ENCODE measurements around the gene ETV5. TPM values are rescaled to one million over a fixed set of nuclear protein-coding genes. Genes with fewer than 3 reads are reported as not detected.

Gene ETV5
- total RNA-seq, 4 donors from 2014 or later, result 5.9 to 15.5 (median 9.7) TPM

GRCh38 chr3:186105543-186105942 lies 3.3 kb downstream of the ETV5 start:
- TF ChIP-seq EP300 (IDR thresholded peaks at IDR 0.05) (no peak), POLR2A (IDR thresholded peaks at IDR 0.05) (no peak), POLR2AphosphoS5 (IDR thresholded peaks at IDR 0.05) (no peak)
- TF ChIP-seq, protein P1, sequence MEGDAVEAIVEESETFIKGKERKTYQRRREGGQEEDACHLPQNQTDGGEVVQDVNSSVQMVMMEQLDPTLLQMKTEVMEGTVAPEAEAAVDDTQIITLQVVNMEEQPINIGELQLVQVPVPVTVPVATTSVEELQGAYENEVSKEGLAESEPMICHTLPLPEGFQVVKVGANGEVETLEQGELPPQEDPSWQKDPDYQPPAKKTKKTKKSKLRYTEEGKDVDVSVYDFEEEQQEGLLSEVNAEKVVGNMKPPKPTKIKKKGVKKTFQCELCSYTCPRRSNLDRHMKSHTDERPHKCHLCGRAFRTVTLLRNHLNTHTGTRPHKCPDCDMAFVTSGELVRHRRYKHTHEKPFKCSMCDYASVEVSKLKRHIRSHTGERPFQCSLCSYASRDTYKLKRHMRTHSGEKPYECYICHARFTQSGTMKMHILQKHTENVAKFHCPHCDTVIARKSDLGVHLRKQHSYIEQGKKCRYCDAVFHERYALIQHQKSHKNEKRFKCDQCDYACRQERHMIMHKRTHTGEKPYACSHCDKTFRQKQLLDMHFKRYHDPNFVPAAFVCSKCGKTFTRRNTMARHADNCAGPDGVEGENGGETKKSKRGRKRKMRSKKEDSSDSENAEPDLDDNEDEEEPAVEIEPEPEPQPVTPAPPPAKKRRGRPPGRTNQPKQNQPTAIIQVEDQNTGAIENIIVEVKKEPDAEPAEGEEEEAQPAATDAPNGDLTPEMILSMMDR (IDR thresholded peaks at IDR 0.05), result no peak

DNA sequence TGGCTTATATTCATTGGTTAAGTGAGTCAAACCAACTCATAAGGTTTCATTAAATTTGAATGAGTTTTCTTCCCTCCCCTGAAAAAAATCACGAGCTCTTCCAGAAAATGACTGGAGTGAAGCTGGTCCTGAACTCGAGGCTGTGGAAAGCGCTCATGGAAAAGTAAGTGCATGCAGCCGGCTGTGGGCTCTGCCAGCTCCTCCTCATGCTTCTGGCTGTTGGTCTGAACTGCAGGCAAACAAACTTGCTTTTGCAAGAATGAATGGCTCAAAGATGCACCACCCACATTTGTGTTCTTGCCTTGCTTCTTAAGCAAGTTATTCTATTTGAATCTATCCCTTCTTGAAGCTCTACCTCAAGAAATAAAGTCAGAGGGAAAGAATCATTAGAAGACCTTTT lies 6.2 kb downstream of the ETV5 start:
- TF ChIP-seq, protein P1 (IDR thresholded peaks at IDR 0.05), result no peak
- TF ChIP-seq EP300 (IDR thresholded peaks at IDR 0.05), result no peak
- TF ChIP-seq POLR2A (IDR thresholded peaks at IDR 0.05), result no peak
- no peak for TF ChIP-seq POLR2AphosphoS5 (IDR thresholded peaks at IDR 0.05)
- 70 to 79% methylated on average over 2 to 4 of the region's 4 CpGs for WGBS, 2 donors (ENCODE audit: low coverage in 1 of 2)
- no peak overlapping the region for H3K4me3 ChIP-seq
- no peak overlapping the region for H3K27ac ChIP-seq
- ATAC-seq, result peak; percentile 34
- no peaks in the 10 kb centered on the region for H3K36me3 ChIP-seq
- H3K9me3 ChIP-seq, result no peaks in the 10 kb centered on the region
- H3K4me1 ChIP-seq, result peaks cover 0 to 27% (median 10%) of the 10 kb centered on the region in 3 donors
- no peaks in the 10 kb centered on the region for H3K27me3 ChIP-seq

More at GRCh38 chr3:186105543-186105942, 3.3 kb downstream of the ETV5 start:
- 71 to 89% methylated on average over 5 to 6 of the region's 6 CpGs for WGBS, 2 donors (ENCODE audit: low coverage in 1 of 2)
- no peaks in the 10 kb centered on the region for H3K27me3 ChIP-seq
- no peak overlapping the region for H3K4me3 ChIP-seq
- no peak overlapping the region for H3K27ac ChIP-seq
- H3K9me3 ChIP-seq, result no peaks in the 10 kb centered on the region
- H3K36me3 ChIP-seq, result no peaks in the 10 kb centered on the region
- peaks cover 3 to 32% (median 4%) of the 10 kb centered on the region in 3 donors for H3K4me1 ChIP-seq
- ATAC-seq, result no peak

GRCh38 chr3:186100398-186100797 lies 8.5 kb downstream of the ETV5 start:
- WGBS, 2 donors (ENCODE audit: low coverage in 1 of 2), result 79 to 84% methylated on average over 3 of the region's 3 CpGs
- no peaks in the 10 kb centered on the region for H3K27me3 ChIP-seq
- ATAC-seq, result no peak
- peaks cover 4 to 31% (median 16%) of the 10 kb centered on the region in 3 donors for H3K4me1 ChIP-seq
- no peaks in the 10 kb centered on the region for H3K9me3 ChIP-seq
- H3K27ac ChIP-seq, result no peak overlapping the region
- TF ChIP-seq EP300 (IDR thresholded peaks at IDR 0.05), result no peak
- no peak overlapping the region for H3K4me3 ChIP-seq
- H3K36me3 ChIP-seq, result no peaks in the 10 kb centered on the region

GRCh38 chr3:186099178-186099577 lies 9.7 kb downstream of the ETV5 start:
- H3K4me3 ChIP-seq, result no peak overlapping the region
- peaks cover 4 to 31% (median 16%) of the 10 kb centered on the region in 3 donors for H3K4me1 ChIP-seq
- 58 to 63% methylated on average over 3 of the region's 5 CpGs for WGBS, 2 donors (ENCODE audit: low coverage in 1 of 2)
- ATAC-seq, result no peak
- TF ChIP-seq POLR2AphosphoS5 (IDR thresholded peaks at IDR 0.05) (no peak), POLR2A (IDR thresholded peaks at IDR 0.05) (no peak), EP300 (IDR thresholded peaks at IDR 0.05) (no peak)
- TF ChIP-seq, protein P1 (IDR thresholded peaks at IDR 0.05), result no peak
- H3K27ac ChIP-seq, result no peak overlapping the region
- no peaks in the 10 kb centered on the region for H3K27me3 ChIP-seq
- no peaks in the 10 kb centered on the region for H3K36me3 ChIP-seq
- no peaks in the 10 kb centered on the region for H3K9me3 ChIP-seq

- ATAC-seq, result no peak
- Histone ChIP-seq H3K27me3 (no peaks in the 10 kb centered on the region), H3K36me3 (no peaks in the 10 kb centered on the region), H3K4me1 (peaks cover 4 to 31% (median 16%) of the 10 kb centered on the region in 3 donors), H3K27ac (no peak overlapping the region), H3K4me3 (no peak overlapping the region), H3K9me3 (no peaks in the 10 kb centered on the region)
- 77 to 92% methylated on average over 2 to 3 of the region's 3 CpGs for WGBS, 2 donors (ENCODE audit: low coverage in 1 of 2)
- TF ChIP-seq, protein P1 (IDR thresholded peaks at IDR 0.05), result no peak
Measured at GRCh38 chr3:186098740-186099139, 10.1 kb downstream of the ETV5 start.
